NCI-H774 (cell line): ENCODE results near the gene RNF130.

Experiments
- DNase-seq: peaks from one replicate; lab custom pipeline; 2025; lab: John Stamatoyannopoulos, UW

The RNF130 gene

GRCh38 chr5:179916523-179916922 lies 155.0 kb downstream of the RNF130 start:
- no peak for DNase-seq

- no peak for DNase-seq
These were observed 156.1 kb downstream of the RNF130 start for GRCh38 chr5:179915406-179915935.

GRCh38 chr5:179914032-179914755 lies 157.4 kb downstream of the RNF130 start:
- no peak for DNase-seq

GRCh38 chr5:179913461-179913860 lies 158.1 kb downstream of the RNF130 start:
- DNase-seq: no peak

GRCh38 chr5:179912951-179913350 lies 158.6 kb downstream of the RNF130 start:
- no peak for DNase-seq

- no peak for DNase-seq
These were observed 159.2 kb downstream of the RNF130 start for GRCh38 chr5:179912386-179912785.

GRCh38 chr5:179909224-179909623 lies 162.3 kb downstream of the RNF130 start:
- no peak for DNase-seq

- no peak for DNase-seq
These were observed 163.0 kb downstream of the RNF130 start for GRCh38 chr5:179908528-179908927.

GRCh38 chr5:179907556-179908324 lies 163.8 kb downstream of the RNF130 start, which contains the start of gene TBC1D9B:
TSS of gene TBC1D9B (minus strand) at chr5:179907897. CDS start at chr5:179907821, 76 bp downstream.
- peak; percentile 65 for DNase-seq

GRCh38 chr5:179906795-179907555 lies 164.6 kb downstream of the RNF130 start:
- DNase-seq: no peak

GRCh38 chr5:179906294-179906794 lies 165.2 kb downstream of the RNF130 start:
- DNase-seq: no peak

- DNase-seq: no peak
These were observed 166.4 kb downstream of the RNF130 start for GRCh38 chr5:179905161-179905560.
